WTC11 (cell line): ENCODE data around the gene TMEM198. TPM values are rescaled to one million over a fixed set of nuclear protein-coding genes. Genes with fewer than 3 reads are reported as not detected.

Experiments
- ATAC-seq: fragments of 200-7000 bp; cut with Tn5 transposase; 2 replicates; pipeline ENCODE4 v1.10.0; 2021; ENCODE audit warnings: mild to moderate bottlenecking, moderate library complexity
- CTCF ChIA-PET: fragments of 300-600 bp; sonication (Branson Sonifier 250); formaldehyde crosslinking; loops from one replicate; lab custom pipeline; 2021; ENCODE audit warnings: antibody characterized with exemption; lab: Charles Lee
- POLR2A ChIA-PET: fragments of 350-600 bp; sonication (Branson Sonifier 250); formaldehyde crosslinking; loops from one replicate; lab custom pipeline; 2021; ENCODE audit warnings: antibody characterized with exemption; lab: Charles Lee
- DNase-seq: peaks from one replicate; pipeline ENCODE4 v3.0.0; 2021; ENCODE audit warnings: low spot score
- H3K27ac Mint-ChIP-seq: 2 replicates; pipeline ENCODE4 v1.8.0; 2021; ENCODE audit warnings: mixed read lengths
- H3K27me3 Mint-ChIP-seq: 2 replicates; pipeline ENCODE4 v1.8.0; 2021; ENCODE audit warnings: low read depth, mild to moderate bottlenecking, moderate library complexity, mixed read lengths
- H3K36me3 Mint-ChIP-seq: 2 replicates; pipeline ENCODE4 v1.8.0; 2021; ENCODE audit warnings: mixed read lengths
- H3K4me1 Mint-ChIP-seq: 2 replicates; pipeline ENCODE4 v1.8.0; 2022; ENCODE audit warnings: mixed read lengths
- H3K4me3 Mint-ChIP-seq: 2 replicates; pipeline ENCODE4 v1.8.0; 2021; ENCODE audit warnings: mild to moderate bottlenecking, moderate library complexity, mixed read lengths
- H3K9me3 Mint-ChIP-seq: 2 replicates; pipeline ENCODE4 v1.8.0; 2021; ENCODE audit warnings: mixed read lengths
- EMX1 ChIP-seq: fragments of 250-450 bp; sonication (Bioruptor Pico); IDR thresholded peaks from 2 replicates; pipeline ENCODE4 v1.8.0; 2021; ENCODE audit warnings: mild to moderate bottlenecking
- GABPB1 ChIP-seq: sonication (generic); formaldehyde crosslinking; IDR thresholded peaks from 2 replicates; pipeline ENCODE4 v1.8.1; 2023; ENCODE audit warnings: mild to moderate bottlenecking, missing genetic modification reagents
- HMGXB4 ChIP-seq: sonication (generic); formaldehyde crosslinking; IDR thresholded peaks from 2 replicates; pipeline ENCODE4 v1.8.1; 2023; ENCODE audit warnings: mild to moderate bottlenecking, moderate library complexity, missing genetic modification reagents
- IRF2 ChIP-seq: sonication (generic); formaldehyde crosslinking; IDR thresholded peaks from 2 replicates; pipeline ENCODE4 v1.8.0; 2022; ENCODE audit warnings: low read depth, missing genetic modification reagents, borderline replicate concordance
- MAX ChIP-seq: sonication (generic); formaldehyde crosslinking; IDR thresholded peaks from 2 replicates; pipeline ENCODE4 v1.8.0; 2022; ENCODE audit warnings: mild to moderate bottlenecking, missing genetic modification reagents
- MYBL2 ChIP-seq: sonication (generic); formaldehyde crosslinking; IDR thresholded peaks from 2 replicates; pipeline ENCODE4 v1.8.1; 2023; ENCODE audit warnings: mild to moderate bottlenecking, moderate library complexity, missing genetic modification reagents
- NFYB ChIP-seq: sonication (generic); formaldehyde crosslinking; conservative IDR thresholded peaks from 2 replicates; pipeline ENCODE4 v1.8.0; 2022; ENCODE audit warnings: low read depth, missing genetic modification reagents
- NR3C1 ChIP-seq: sonication (generic); formaldehyde crosslinking; conservative IDR thresholded peaks from 2 replicates; pipeline ENCODE4 v1.8.1; 2023; ENCODE audit warnings: low read depth, mild to moderate bottlenecking, missing genetic modification reagents
- SMAD3 ChIP-seq: sonication (generic); formaldehyde crosslinking; IDR thresholded peaks from 2 replicates; pipeline ENCODE4 v1.8.0; 2022; ENCODE audit warnings: missing genetic modification reagents, mild to moderate bottlenecking, borderline replicate concordance
- SP1 ChIP-seq: sonication (generic); formaldehyde crosslinking; conservative IDR thresholded peaks from 2 replicates; pipeline ENCODE4 v1.8.1; 2022; ENCODE audit warnings: missing genetic modification reagents
- USF2 ChIP-seq: sonication (generic); formaldehyde crosslinking; IDR thresholded peaks from 2 replicates; pipeline ENCODE4 v1.8.1; 2023; ENCODE audit warnings: mild to moderate bottlenecking, missing genetic modification reagents, moderate library complexity
- ZBTB21 ChIP-seq: sonication (generic); formaldehyde crosslinking; IDR thresholded peaks from 2 replicates; pipeline ENCODE4 v1.8.1; 2023; ENCODE audit warnings: mild to moderate bottlenecking, missing genetic modification reagents, borderline replicate concordance
- ZMAT4 ChIP-seq: fragments of 250-450 bp; sonication (Bioruptor Pico); IDR thresholded peaks from 2 replicates; pipeline ENCODE4 v1.9.0; 2021; ENCODE audit warnings: mild to moderate bottlenecking
- ZNF138 ChIP-seq: sonication (generic); formaldehyde crosslinking; conservative IDR thresholded peaks from 2 replicates; pipeline ENCODE4 v1.8.1; 2022; ENCODE audit warnings: mild to moderate bottlenecking, moderate library complexity, missing genetic modification reagents
- ZNF416 ChIP-seq: fragments of 250-450 bp; sonication (Bioruptor Pico); IDR thresholded peaks from 2 replicates; pipeline ENCODE4 v1.9.0; 2021; ENCODE audit warnings: mild to moderate bottlenecking, inconsistent platforms
- ZNF423 ChIP-seq: fragments of 250-450 bp; sonication (Bioruptor Pico); IDR thresholded peaks from 2 replicates; pipeline ENCODE4 v2.1.2; 2022; ENCODE audit warnings: mild to moderate bottlenecking, moderate library complexity
- total RNA-seq: library from RNA; stranded (reverse); gene quantifications from 3 replicates; pipeline ENCODE4 v1.2.3, GENCODE V29; 2021
- TF ChIP-seq, protein P1 (sequence below): fragments of 200-600 bp; IDR thresholded peaks from 2 replicates; pipeline ENCODE4 v1.8.0; 2022; ENCODE audit warnings: antibody characterized with exemption
- TF ChIP-seq, protein P2 (sequence below): sonication (generic); formaldehyde crosslinking; IDR thresholded peaks from 2 replicates; pipeline ENCODE4 v1.8.1; 2022; ENCODE audit warnings: missing genetic modification reagents, borderline replicate concordance

TMEM198 gene
- total RNA-seq, 1 experiment from 2014 or later = 7.1 TPM

- CTCF ChIA-PET = interaction anchor here (0.5 to 41.3 kb wide), 59 partner anchors 8 to 651 kb away, joined by 3 to 2316 read pairs (median 5); partner anchors contain the start of genes ASIC4, CHPF, DES and DNPEP
- Mint-ChIP-seq H3K4me1 (peaks cover 30% of the 10 kb centered on the region), H3K36me3 (no peaks in the 10 kb centered on the region), H3K27me3 (peaks cover 56% of the 10 kb centered on the region), H3K27ac (no peak overlapping the region), H3K9me3 (no peaks in the 10 kb centered on the region), H3K4me3 (peak overlapping the region; percentile 60)
- TF ChIP-seq USF2 = no peak
- TF ChIP-seq HMGXB4 (CRISPR knock-in tag) = peak; percentile 38; the same call in 1 of the 2 replicates
- TF ChIP-seq, protein P1, sequence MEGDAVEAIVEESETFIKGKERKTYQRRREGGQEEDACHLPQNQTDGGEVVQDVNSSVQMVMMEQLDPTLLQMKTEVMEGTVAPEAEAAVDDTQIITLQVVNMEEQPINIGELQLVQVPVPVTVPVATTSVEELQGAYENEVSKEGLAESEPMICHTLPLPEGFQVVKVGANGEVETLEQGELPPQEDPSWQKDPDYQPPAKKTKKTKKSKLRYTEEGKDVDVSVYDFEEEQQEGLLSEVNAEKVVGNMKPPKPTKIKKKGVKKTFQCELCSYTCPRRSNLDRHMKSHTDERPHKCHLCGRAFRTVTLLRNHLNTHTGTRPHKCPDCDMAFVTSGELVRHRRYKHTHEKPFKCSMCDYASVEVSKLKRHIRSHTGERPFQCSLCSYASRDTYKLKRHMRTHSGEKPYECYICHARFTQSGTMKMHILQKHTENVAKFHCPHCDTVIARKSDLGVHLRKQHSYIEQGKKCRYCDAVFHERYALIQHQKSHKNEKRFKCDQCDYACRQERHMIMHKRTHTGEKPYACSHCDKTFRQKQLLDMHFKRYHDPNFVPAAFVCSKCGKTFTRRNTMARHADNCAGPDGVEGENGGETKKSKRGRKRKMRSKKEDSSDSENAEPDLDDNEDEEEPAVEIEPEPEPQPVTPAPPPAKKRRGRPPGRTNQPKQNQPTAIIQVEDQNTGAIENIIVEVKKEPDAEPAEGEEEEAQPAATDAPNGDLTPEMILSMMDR = peak; percentile 88
- 0 out of 2 replicates have a peak, but pooled peaks have one; percentile 34 for TF ChIP-seq MAX (CRISPR knock-in tag)
- no peak for TF ChIP-seq EMX1 (CRISPR knock-in tag)
- TF ChIP-seq SP1 = peak; percentile 31; the same call in 1 of the 2 replicates
- peak; percentile 49; the same call in 1 of the 2 replicates for TF ChIP-seq GABPB1 (CRISPR knock-in tag)
- TF ChIP-seq ZNF423 (CRISPR knock-in tag) = peak; percentile 96
- TF ChIP-seq ZNF416 (CRISPR knock-in tag) = no peak
- TF ChIP-seq MYBL2 (CRISPR knock-in tag) = no peak
- 0 out of 2 replicates have a peak, but pooled peaks have one; percentile 61 for TF ChIP-seq ZNF138 (CRISPR knock-in tag)
- peak; percentile 92 for DNase-seq
- peak; percentile 75 for ATAC-seq
- POLR2A ChIA-PET = interaction anchor here (1.0 to 1.1 kb wide), 2 partner anchors 21 to 143 kb away, joined by 4 read pairs; no protein-coding TSS in a partner anchor
Observed at GRCh38 chr2:219530048-219530963, 13.5 kb upstream of the TMEM198 start.

DNA sequence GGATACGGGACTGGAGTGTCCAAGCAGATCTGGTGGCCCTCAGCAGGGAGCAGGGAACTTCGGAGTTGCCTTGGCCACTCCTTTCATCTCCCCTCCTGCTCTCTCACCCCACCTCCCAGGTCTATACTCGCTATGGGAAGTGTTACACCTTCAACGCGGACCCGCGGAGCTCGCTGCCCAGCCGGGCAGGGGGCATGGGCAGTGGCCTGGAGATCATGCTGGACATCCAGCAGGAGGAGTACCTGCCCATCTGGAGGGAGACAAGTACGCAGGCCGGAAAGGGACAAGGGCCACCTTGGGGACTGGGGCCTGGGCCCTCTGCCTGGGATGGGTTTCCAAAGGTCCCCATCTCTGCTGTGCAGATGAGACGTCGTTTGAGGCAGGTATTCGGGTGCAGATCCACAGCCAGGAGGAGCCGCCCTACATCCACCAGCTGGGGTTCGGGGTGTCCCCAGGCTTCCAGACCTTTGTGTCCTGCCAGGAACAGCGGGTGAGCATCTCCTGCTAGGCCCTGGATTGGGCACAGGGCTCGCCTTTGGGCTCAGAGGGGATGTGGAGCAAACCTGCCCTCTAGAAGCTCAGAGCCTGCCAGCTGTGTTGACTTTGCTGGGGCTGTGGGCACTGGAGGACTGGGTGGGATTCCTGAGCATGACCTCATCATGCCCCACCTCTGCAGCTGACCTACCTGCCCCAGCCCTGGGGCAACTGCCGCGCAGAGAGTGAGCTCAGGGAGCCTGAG lies 12.0 kb upstream of the TMEM198 start:
- Mint-ChIP-seq H3K4me1 (peaks cover 18% of the 10 kb centered on the region), H3K4me3 (no peak overlapping the region), H3K36me3 (no peaks in the 10 kb centered on the region), H3K27ac (no peak overlapping the region), H3K9me3 (no peaks in the 10 kb centered on the region), H3K27me3 (peaks cover 43% of the 10 kb centered on the region)
- ChIA-PET CTCF (interaction anchor here (1.1 to 41.3 kb wide), 9 partner anchors 8 to 128 kb away, joined by 3 to 2316 read pairs (median 104); partner anchors contain the start of genes ASIC4 and GMPPA), POLR2A (interaction anchor here (0.6 kb wide), 1 partner anchor 94 kb away, joined by 3 read pairs; no protein-coding TSS in a partner anchor)
- ATAC-seq (no peak), DNase-seq (no peak)
- no peak for TF ChIP-seq ZNF423 (CRISPR knock-in tag)
- no peak for TF ChIP-seq EMX1 (CRISPR knock-in tag)
- no peak for TF ChIP-seq ZMAT4 (CRISPR knock-in tag)
- TF ChIP-seq, protein P2, sequence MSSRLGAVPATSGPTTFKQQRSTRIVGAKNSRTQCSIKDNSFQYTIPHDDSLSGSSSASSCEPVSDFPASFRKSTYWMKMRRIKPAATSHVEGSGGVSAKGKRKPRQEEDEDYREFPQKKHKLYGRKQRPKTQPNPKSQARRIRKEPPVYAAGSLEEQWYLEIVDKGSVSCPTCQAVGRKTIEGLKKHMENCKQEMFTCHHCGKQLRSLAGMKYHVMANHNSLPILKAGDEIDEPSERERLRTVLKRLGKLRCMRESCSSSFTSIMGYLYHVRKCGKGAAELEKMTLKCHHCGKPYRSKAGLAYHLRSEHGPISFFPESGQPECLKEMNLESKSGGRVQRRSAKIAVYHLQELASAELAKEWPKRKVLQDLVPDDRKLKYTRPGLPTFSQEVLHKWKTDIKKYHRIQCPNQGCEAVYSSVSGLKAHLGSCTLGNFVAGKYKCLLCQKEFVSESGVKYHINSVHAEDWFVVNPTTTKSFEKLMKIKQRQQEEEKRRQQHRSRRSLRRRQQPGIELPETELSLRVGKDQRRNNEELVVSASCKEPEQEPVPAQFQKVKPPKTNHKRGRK (CRISPR knock-in tag) = no peak
- TF ChIP-seq NFYB (CRISPR knock-in tag) = no peak
- no peak for TF ChIP-seq SMAD3 (CRISPR knock-in tag)
- no peak for TF ChIP-seq NR3C1 (CRISPR knock-in tag)
- no peak for TF ChIP-seq IRF2 (CRISPR knock-in tag)
- TF ChIP-seq, protein P1 = no peak
- no peak for TF ChIP-seq ZBTB21
- no peak for TF ChIP-seq ZNF416 (CRISPR knock-in tag)
